GM12801 (cell line): ENCODE results near the gene SMAD2.

Source experiments
- CTCF ChIP-seq: IDR thresholded peaks from one replicate; pipeline ENCODE4 v1.5.1; 2011; ENCODE audit warnings: control low read depth; ENCODE audit not compliant: insufficient read length; ENCODE audit errors: extremely low read depth

Gene SMAD2

GRCh38 chr18:47876813-47877212, 53.6 kb downstream of the SMAD2 start:
- TF ChIP-seq CTCF: no peak

- no peak for TF ChIP-seq CTCF
Observed at GRCh38 chr18:47873625-47874024, 56.8 kb downstream of the SMAD2 start.

GRCh38 chr18:47872426-47872825, 58.0 kb downstream of the SMAD2 start:
- no peak for TF ChIP-seq CTCF

GRCh38 chr18:47871288-47871687, 59.2 kb downstream of the SMAD2 start:
- no peak for TF ChIP-seq CTCF

GRCh38 chr18:47870605-47871004, 59.9 kb downstream of the SMAD2 start:
- TF ChIP-seq CTCF: no peak

- no peak for TF ChIP-seq CTCF
Observed at GRCh38 chr18:47868744-47869143, 61.7 kb downstream of the SMAD2 start.

- no peak for TF ChIP-seq CTCF
Observed at GRCh38 chr18:47865183-47865582, 65.3 kb downstream of the SMAD2 start.

- no peak for TF ChIP-seq CTCF
Observed at GRCh38 chr18:47863041-47863440, 67.4 kb downstream of the SMAD2 start.
